ENCODE results near the gene DNM1L.

DNM1L gene

GRCh38 chr12:32761716-32762115, 82.6 kb downstream of the DNM1L start:
- no peak for DNase-seq

DNA sequence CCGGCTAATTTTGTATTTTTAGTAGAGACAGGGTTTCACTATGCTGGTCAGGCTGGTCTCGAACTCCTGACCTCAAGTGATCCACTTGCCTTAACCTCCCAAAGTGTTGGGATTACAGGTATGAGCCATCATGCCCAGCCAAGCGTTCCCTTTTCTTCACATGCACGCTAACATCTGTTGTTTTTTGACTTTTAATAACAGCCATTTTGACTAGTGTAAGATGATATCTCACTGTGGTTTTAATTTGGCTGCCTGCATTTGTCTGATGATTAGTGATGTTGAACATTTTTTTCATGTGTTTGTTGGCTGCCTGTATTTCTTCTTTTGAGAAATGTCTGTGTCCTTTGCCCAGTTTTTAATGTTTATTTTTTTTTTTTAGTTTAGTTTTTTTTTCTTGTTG, 86.8 kb downstream of the DNM1L start:
- no peak for DNase-seq

DNA sequence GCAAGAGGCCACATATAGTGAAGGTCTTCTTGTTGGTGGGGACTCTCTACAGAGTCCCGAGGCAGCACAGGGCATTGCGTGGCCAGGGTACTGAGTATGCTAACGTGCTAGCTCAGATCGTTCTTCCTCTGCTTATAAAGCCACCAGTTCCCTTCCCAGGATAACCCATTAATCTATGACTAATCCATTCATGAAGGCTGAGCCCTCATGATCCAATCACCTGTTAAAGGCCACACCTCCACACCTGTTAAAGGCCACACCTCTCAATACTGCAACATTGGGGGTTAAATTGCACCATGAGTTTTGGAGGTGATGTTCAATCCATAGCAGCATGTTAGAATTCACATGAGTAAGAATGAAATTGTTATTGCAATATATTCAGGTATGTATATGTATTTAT, 89.4 kb downstream of the DNM1L start:
- DNase-seq, result no peak

- DNase-seq, result no peak
These were observed 91.0 kb downstream of the DNM1L start for GRCh38 chr12:32770141-32770540.

DNA sequence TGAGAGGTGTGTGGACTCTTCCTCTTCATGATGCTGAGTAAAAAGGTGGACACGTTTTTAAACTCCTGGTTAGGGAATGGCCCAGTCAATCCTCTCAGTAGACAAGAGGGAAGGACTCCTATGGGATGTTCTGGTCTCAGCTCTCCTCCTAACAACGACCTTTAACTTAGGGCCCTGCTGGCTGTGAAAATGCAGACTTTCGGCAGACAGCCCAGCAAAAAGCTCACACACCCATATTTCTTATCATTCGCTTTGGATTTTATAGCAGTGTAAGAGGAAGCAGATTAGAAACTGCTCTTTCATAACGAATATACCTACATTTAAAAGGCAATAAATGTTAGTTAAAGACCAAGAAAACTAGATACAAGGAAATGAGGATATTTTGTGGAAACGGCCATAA, 94.6 kb downstream of the DNM1L start:
- no peak for DNase-seq

DNA sequence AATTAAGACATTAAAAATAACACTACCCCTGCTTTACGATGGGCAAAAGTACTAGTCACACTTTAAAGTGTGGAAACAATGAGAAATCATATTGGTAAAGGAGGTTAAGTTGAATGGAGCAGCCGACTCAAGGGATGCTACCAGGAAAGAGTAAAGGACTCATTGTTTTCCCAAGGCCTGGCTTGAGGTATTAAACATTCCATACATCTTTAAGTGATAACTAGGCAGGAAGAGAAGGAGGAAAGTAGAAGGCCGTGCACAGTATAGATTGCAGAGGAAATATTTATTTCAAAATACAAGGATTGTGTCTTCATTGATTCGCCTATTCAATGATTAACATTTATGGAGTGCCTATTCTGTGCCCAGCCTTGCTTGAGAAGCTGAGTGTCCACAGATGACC, 97.2 kb downstream of the DNM1L start:
- no peak for DNase-seq

GRCh38 chr12:32777159-32777558, 98.1 kb downstream of the DNM1L start:
- no peak for DNase-seq

GRCh38 chr12:32777691-32778175, 98.6 kb downstream of the DNM1L start:
- DNase-seq, result no peak

GRCh38 chr12:32780071-32780470, 101.0 kb downstream of the DNM1L start:
- DNase-seq, result no peak

DNA sequence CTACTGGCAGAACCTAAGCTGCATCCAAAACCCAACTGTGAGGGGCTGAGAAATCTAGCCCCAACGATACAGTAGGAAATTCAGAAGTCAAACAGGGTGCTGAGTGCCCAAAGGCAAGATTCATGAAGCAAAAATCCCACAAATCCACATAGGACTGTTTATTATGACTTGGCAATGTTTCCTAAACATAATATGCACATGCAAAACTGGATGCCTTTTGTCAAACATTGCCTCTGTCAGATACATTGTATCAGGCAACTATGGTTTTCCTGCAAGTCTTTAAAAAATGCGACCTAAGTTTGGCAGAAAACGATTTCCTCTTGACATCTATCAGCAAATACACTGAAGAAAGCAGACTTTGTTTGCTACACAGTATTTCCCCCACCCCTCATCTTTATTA, 103.9 kb downstream of the DNM1L start:
- DNase-seq, result no peak

DNA sequence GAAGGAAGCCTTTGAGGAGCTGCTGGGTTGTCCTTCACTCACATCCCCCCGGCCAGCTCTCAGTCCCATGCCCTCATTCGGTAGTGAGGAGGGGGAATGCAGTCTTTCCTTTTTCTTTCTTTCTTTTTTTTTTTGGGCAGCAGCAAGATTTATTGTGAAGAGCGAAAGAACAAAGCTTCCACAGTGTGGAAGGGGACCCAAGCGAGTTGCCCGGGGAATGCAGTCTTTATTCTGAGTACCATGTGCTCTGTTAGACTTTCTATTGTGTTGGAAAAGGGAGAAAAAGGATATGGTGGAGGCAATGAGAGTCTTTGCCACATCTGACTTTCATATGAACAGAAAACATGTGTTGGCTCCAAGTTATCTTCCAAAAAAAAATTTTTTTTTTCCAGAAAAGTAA, 106.5 kb downstream of the DNM1L start:
- no peak for DNase-seq

GRCh38 chr12:32788405-32788804, 109.3 kb downstream of the DNM1L start:
- no peak for DNase-seq

DNA sequence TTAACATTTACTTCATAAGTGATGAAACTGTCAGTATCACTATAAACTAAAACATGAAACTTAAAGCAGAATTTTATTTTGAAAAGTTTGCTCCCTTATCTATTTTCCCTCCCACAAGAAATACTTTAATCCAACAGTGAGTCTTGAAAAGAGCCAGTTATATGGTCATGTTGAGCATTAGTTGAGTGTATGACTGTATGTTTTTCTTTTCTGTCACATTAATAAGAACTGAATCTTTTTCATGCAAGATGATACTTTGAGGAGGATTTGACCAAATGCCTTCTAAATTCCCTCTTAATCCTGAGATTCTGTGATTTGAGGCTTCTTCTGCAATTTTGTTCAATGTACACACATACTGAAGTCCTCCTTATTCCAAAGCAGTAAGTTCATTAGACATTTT, 110.3 kb downstream of the DNM1L start:
- no peak for DNase-seq

DNA sequence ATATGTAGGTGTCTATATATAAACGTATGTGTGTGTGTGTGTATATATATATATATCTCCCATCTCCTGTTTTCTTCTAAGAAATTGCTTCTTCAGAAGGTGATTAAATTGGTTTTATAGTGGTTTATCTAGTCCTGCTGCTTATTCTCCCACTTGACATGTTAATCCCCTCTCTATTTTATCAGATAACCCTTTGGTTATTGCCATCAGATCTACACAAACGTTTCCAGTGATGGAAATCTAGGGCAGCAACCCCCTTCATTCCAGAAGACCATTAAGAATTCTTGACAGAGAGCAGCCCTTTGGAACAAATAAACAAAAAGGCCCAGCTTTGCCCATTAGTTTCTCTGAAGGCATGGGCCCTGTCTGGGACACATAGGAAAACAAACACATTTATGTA, 110.8 kb downstream of the DNM1L start:
- no peak for DNase-seq

DNA sequence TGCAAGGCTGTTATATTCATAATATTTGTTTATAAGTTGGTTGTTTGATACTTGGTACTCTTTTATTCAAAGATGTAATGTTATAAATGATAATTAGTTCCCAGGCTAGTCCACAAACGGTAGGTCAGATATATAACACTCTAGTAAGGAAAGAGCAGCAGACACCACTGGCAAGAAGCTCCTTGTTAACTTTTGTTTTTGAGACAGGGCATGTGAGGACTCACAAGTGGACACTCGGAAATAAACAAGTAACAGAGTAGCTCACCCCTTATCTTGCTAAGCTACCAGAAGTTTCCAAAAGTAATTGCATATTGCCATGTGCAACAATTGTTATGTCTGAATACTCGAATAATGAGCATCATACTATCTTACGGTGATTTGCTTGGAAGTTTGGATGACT, 115.2 kb downstream of the DNM1L start:
- DNase-seq, result no peak
